Mesenteric fat pad (tissue), 1 donor: Measurements from ENCODE around the gene HSPA14. TPM values are rescaled to one million over a fixed set of nuclear protein-coding genes. Genes with fewer than 3 reads are reported as not detected.
"Not testable (repeated sequence)": the region's sequence is repeated elsewhere in the genome, so short reads cannot be mapped to it uniquely, and the experiment has no call there.

Experiments used
- DNase-seq: peaks from one replicate; pipeline ENCODE4 v3.0.0-alpha.2; 2020; ENCODE audit warnings: low spot score
- total RNA-seq: library from RNA; stranded (reverse); fragmentation: NEBNext Ultra II Directional; extraction: Animal tissue kit (Norgen Biotek cat#: 25700); gene quantifications from one replicate; pipeline ENCODE4 v1.2.1, GENCODE V29; 2021
- donor health status: DM: yes; HTN: yes; CAD: no.

HSPA14 gene
- total RNA-seq, 1 donor from 2014 or later, result 12.1 TPM

DNA sequence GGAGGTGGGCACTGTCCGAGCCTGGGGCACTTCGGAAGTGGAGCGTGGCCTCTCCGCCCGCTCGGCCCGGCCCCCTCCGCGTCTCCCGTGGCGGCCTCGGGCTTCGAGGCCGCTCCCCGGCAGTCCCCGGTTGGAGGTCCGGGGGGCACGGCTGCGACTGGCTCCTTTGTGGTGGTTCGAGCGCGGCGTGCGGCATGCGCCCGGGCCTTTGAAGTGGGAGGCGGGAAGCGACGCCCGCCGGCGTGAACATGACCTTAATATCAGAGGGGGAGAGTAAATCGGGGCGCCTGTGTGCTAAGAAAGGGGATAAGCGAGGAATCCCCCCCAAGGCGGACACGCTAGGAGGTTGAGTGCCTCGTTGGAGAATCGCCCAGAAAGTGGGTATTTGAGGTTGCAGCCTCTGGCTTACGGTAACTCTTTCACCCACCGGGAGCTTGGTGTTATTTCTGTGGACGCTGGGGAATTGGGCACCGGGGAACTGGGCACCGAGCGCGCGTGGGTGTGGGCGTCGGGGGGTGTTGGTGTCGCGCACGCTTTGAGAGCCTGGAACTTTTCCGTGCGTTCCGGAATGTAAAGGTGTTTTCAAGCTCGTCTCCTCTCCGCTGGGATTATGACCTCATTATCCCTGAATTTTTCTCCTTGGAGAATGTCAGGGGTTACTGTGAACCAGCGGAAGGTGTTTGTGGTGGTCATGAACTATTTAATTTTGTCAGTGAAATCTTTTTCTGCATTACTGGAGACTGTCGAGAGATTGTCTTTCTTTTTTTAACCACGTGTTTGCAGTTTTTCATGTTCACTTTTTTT lies 41.2 kb downstream of the HSPA14 start:
- DNase-seq, result no peak

DNA sequence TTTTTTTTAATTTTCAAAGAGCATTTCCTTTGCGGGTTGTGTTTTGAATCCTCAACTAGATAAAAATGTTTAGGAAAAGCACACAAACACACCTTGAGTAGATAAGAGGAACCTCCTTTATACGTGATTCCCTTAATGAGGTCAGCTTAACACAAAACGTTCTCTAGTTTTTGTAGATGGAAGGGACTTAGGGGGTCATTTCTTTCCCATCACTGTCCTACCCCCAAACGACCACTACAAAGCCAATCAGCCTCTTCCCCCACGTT lies 41.8 kb downstream of the HSPA14 start:
- no peak for DNase-seq

DNA sequence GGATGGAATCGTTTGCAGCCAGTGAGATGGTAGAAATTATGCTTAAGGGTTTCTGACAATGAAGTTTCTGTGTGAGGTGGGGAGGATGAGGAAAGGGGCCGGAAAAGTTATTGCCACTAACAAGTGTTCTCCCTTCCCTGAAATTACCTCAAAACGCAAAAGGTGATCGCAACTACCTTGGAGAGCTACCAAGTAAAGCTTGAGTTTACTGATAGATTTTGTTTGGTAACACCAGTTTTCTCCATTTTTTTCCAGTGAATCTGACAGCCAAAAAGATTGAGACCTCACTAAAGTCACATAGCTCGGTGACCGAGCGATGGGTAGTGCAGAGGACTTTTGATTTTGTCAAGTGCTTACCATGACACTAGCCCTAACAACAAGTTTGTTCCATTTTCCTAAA lies 42.1 kb downstream of the HSPA14 start:
- no peak for DNase-seq

DNA sequence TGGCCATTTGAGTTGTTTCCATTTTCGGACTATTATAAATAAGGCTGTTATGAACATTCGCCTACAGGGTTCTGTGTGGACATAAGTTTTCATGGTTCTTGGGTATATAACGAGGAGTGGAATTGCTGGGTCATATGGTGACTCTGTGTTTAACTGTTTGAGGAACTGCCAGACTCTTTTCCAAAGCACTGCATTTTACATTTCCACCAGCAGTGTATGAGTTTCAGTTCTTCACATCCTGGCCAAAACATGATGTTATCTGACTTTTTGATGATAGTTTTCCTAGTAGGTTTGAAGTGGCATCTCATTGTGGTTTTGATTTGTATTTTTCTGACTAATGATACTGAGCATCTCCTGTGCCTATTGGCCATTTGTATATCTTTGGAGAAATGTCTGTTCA lies 46.0 kb downstream of the HSPA14 start:
- no peak for DNase-seq

DNA sequence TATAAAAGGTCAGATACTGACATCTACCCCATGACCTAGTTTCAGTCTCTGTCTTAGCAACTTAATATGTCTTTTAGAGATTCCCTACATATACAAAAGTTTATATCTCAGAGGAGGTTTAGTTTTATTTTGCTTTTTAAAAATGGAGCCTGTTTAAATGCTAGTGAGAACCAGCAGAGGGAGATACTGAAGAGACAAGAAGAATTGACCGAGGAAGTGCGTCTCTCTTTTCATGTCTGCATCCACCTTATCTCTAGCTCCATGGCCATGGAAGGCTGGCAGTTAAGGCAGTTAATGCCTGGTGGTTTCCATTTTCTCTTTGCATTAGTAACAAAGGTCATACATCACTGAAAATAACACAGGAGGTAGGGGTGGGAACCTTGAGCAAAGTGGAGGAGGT lies 51.2 kb downstream of the HSPA14 start:
- no peak for DNase-seq

DNA sequence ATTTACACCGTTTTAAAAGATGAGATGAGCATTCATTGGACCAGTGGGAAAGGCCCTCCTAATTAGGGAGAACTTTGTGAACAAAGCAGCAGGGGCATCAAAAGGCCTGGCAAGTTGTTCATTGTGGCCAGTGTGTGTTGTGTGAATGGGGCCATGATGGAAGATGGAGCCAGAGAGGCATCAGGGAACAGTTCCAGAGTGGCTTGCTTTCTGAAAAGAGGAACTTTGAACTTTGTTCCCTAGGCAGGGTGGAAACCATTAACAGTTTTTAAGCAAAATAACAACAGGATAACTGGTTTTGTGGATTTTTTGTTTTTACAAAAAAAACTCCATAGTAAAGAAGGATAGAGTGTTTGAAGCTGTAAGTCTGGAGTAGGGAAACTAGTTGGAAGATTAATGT lies 53.0 kb downstream of the HSPA14 start:
- no peak for DNase-seq

DNA sequence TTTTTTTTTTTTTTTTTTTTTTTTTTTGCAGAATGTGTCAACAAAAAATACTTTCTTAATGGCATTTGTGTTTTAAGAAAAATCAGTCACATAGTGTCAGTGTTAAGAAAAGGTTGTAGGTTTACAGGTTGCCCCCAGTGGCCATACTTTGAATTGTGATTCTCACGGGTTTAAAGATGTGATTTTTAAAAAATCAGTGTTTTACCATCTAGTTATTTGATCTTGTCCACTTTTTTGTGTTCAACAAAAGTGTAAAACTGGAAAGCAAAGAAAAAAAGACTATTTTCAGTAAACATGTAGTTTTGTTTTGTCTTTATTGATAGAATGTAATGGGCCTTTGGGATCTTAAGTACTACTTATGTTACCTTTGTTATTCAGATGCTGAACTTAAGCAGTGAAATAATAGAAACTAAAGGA lies 66.2 kb downstream of the HSPA14 start:
- DNase-seq, result no peak

DNA sequence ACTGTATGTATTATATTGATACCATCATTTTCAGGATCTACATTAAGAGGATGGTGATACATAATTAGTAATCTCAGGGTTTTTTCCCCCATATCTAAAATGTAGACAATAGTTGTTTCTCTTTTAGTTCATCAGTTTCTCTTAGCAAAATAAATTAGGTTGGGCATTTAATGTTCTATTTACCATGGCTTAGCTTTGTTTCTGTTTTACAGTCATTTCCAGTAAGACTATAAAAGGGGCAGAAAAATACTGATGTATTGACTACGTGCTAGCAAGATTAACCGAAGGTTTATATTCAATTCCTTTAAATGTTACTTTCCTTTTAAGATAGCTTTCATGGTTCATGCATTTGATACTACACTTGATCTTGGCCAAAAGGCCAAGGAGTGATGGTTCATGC lies 66.8 kb downstream of the HSPA14 start:
- DNase-seq, result no peak

DNA sequence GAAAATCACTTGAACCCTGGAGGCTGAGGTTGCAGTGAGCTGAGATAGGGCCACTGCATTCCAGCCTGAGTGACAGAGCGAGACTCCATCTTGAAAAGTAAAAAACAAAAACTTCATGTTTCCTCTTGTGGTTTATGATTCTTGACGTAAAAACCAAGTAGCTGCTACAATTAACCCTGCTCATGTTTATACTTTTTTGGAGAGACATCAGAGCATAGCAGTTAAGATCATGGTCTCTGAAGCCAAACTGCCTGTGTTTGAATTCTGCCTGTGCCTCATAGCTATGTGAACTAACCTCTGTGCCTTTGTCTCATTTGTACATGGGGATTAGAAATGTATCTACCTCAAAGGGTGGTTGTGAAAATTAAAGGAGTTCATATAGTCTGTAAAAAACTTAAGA lies 67.8 kb downstream of the HSPA14 start:
- DNase-seq, result no peak

DNA sequence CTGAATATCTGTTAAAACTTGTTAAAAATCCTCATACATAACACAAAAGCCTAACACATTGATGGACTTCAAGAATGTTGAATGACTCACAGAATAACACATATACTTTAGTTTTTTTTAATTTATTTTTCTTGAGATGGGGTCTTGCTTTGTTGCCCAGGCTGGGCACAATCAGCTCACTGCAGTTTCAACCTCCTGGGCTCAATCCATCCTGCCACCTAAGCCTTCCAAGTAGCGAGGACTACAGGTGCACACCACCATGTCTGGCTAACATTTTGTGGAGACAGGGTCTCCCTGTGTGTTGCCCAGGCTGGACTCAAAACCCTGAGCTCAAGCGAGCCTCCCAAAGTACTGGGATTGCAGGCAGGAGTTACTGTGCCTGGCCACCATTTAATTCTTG lies 68.7 kb downstream of the HSPA14 start:
- DNase-seq, result no peak

DNA sequence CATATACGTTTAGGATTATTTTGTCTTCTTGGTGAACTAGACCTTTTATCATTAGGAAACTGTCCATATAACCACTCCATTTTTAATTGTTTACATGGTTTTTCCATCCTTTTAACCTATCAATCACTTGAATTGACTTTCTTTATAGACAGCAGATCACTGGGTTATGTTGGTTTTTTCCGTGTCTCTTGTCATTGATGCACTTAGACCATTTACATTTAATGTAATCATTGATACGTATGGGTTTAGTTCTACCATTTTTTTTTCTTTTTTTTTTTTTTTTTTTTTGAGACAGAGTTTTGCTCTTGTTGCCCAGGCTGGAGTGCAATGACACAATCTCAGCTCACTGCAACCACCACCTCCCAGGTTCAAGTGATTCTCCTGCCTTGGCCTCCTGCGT lies 69.5 kb downstream of the HSPA14 start:
- DNase-seq, result not testable (repeated sequence)

DNA sequence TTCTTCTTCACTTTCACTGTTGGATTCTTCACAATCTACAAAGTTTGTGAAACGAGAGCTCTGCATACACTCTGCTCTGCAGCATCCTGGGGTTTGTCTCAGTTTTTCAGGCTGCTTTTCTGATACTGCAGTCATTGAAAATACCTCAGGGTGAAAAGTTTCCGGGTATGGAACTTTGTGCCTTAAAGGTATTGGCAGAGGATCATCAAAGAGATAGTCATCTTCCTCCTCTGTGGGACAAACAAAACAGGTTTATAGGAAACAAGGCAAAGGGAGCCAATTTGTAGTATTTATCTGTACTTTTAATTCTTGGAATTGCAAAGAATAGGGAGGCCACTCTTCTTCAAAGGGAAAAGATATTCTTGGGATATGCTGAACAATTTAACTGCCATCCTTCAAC lies 71.0 kb downstream of the HSPA14 start:
- DNase-seq, result no peak

DNA sequence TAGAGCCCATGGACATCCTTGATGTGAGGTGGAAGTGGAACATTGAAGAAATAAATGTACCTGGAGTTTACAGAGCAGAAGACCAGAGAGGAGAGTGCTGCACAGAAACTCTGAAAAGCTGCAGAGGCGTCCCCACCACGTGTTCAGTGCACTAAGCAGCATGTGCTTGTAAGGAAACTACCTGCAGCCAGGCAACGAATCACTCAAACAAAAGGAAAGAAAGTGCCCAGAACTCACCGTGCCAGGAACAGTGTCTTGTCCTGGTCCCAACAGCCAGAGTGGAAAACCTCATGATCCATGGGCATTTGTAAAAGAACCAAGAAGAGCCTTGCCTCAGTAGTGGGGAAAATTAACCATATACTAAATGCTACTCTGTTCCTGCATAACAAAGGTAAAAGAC lies 72.8 kb downstream of the HSPA14 start:
- DNase-seq, result no peak

DNA sequence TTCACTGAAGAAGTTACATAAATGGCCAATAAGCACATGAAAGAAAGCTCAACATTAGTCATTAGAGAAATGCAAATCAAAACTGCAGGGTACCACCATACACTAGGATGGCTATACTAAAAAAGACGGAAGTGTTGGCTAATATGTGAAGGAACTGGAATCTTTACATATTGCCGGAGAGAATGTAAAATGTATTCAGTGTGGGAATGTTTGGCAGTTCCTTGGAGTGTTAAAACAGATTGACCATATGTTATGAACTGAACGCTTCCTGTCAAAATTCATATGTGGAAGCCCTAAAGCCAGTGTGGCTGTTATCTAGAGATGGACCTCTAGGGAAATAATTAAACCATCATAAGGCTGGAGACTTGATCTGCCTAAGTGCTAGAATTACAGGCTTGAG lies 73.7 kb downstream of the HSPA14 start:
- DNase-seq, result no peak

DNA sequence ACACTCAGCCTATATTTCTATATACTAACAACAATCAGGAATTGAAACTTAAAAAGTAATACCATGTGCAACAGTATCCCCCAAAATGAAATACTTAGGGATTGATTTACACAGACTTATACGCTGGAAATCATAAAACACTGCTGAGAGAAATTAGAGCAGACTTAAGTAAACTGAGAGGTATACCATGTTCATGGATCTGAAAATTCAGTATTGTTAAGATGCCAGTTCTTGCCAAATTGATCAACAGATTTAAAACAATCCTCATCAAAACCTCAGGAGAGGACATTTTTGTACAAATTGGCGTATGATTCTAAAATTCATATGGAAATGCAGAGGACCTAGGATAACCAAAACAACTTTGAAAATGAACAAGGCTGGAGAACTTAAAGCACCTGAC lies 78.5 kb downstream of the HSPA14 start:
- no peak for DNase-seq

DNA sequence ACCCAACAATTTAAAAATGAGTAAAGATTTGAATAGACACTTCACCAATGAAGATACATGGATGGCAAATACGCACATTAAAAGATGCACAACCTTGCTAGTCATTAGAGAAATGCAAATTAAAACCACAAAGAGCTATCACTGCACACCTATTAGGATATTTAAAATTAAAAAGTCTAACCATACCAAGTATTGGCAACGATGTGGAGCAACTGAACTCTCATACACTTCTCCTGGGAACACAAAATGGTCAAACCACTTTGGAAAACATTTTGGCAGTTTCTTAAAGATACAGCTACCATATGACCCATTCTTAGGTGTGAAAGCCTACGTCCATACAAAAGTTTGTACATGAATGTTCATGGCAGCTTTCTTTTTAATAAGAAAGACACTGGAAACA lies 79.7 kb downstream of the HSPA14 start:
- no peak for DNase-seq

DNA sequence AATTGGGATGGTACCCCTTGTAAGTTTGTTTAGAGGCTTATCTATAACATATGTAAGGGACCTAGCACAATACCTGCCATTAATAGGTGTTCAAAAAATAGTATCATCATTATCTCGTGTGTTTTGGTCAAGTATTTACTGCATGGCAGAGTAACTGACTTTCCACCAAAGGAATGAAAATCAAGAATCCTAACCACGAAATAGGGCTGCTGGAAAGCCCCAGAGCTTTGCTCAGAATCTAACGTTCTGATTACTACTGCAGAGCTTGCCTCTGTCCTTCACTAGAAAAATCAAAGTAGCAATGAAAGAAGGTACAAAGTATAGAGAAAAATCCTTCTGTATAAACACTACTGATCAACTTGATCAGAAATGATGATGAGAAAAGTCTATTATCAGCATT lies 80.9 kb downstream of the HSPA14 start:
- DNase-seq, result no peak

Other genes with a start within 250 kb of the HSPA14 start
- gene FAM107B, start 63.4 kb upstream of the HSPA14 start, total RNA-seq, result 88.2 TPM
- 1.4 TPM for gene CDNF, start 269 bp upstream of the HSPA14 start, total RNA-seq
- 8.6 TPM for gene MSANTD7, start within 50 bp of the HSPA14 start, total RNA-seq
- gene SUV39H2, start 40.6 kb downstream of the HSPA14 start, total RNA-seq, result 8.6 TPM
- gene DCLRE1C, start 115.8 kb downstream of the HSPA14 start, total RNA-seq, result 7.0 TPM
- gene MEIG1, start 121.1 kb downstream of the HSPA14 start, total RNA-seq, result not detected
- 2.0 TPM for gene OLAH, start 205.6 kb downstream of the HSPA14 start, total RNA-seq